ENCODE data around the gene CDT1.
"Not testable (repeated sequence)": the region's sequence is repeated elsewhere in the genome, so short reads cannot be mapped to it uniquely, and the experiment has no call there.

Gene CDT1

DNA sequence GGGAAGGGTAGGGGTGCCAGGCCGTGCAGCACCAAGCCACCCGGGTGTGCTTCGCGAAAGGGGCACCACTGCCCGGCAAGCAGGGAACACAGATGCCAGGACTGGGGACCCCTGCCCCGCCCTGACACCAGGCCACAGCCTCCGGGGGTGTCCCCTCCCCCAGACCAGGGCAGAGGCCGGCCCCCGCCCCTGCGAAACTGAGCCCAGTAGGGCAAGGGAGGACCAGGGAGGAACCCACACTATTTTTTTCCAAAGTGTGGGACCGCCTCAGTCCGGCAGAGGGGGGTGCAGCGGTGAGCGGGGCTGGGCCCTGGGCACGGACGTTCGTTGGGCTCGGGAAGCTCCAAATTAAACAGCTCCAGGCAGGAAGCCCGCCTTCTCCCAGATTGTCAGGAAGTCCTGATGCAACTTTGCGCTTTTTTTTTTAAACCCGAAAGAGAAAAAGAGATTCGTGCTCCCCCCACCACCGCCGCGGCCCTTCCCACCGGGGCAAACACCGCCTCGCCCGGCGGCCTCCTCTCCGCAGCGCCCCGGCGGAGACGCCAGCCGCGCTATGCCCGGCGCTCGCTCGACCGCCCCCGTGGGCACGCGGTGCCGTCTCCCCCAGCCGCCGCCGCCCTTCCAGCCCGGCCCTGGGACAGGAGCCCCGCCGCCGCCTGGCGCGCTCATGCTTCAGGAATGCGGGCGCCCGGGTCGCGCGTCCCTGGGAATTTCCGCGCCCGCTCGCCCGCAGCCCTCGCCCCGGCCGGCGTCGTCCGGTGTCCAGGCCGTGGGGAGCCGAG, 19.3 kb upstream of the CDT1 start:
- DNase-seq, result no peak

DNA sequence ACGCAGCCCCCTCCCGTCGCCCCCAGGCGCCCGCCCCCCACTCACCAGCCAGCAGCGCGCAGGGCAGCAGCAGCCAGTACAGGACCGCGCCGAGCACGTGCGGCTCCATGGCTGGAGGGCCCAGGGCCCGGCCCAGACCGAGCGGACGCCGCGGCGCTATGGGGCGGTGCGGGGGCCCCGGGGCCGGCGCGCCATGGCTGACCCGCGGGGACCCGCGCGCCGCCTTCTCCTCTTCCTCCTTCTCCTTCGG, 18.8 kb upstream of the CDT1 start:
- DNase-seq, result no peak

DNA sequence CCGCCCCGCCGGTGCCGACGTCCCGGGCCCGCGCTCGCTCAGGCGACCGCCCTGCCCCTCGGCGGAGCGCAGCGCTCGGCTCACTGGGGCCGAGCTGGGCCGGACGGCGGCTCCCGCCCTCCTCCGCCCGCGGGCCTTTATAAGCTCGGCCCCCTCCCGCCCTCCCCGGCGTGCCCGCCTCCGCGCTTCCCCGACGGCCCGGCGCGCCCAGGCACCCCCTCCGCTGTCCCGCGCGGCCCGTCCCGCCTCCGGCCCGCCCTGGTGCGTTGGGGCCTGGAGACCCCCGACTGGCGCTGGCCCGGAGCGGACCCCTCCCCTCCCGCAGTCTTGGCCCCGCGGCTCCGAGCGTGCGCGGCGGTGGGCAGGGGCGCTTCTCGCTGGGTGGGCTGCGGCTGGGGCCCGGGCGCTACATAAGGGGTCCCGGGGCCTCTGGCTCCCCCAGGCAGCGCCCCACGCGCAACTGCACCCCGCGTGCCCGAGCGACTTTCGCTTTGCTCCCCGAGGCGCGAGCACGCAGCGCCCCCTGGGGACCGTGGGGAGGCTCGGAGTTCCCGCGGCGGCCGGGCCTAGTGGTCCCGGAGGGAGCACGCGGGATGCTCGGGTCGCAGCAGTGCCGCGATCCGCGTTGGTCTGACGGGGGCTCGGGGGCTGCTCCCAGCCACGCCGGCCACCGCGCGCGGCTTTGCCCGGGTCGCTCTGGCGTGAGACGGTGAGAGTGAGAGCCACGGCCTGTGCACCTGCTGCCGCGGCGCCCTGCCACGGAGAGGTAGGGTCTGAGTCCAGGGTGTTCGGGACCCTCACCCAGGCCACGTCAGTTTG, 18.3 kb upstream of the CDT1 start, which contains the start of gene PIEZO1:
PIEZO1 (minus strand) TSS at position 115 of the 819 bp plus-strand sequence. CDS start 256 bp downstream, outside the sequence.
- peak; percentile 35 for DNase-seq

DNA sequence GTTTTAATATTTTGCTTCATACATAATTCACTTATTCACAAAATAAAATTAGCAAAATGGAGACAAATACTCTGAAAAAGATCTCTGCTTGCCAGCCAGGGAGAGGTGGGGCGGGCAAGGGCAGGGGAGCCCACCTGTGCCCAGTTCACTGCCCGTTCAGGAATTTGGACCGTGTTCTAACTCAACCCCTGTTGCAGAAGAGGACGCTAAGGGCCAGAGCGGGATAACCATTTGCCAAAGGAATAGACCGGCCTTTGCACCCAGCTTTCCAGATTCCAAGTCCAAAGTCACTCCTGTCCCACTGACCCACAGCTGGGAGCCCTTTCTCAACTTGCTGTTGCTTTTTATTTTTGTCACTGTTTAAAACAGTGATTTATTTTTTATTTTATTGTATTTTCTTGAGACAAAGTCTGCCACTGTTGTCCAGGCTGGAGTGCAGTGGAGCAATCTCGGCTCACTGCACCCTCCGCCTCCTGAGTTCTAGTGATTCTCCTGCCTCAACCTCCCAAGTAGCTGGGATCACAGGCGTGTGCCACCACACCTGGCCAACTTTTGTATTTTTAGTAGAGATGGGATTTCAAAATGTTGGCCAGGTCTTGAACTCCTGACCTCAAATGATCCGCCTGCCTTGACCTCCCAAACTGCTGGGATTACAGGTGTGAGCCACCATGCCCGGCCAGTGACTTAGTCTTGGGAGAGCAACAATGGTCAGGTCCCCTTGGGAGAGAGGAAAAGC, 15.8 kb upstream of the CDT1 start:
- no peak for DNase-seq

GRCh38 chr16:88788749-88789148, 14.8 kb upstream of the CDT1 start:
- not testable (repeated sequence) for DNase-seq

GRCh38 chr16:88789594-88789993, 14.0 kb upstream of the CDT1 start:
- DNase-seq, result no peak

GRCh38 chr16:88790312-88791211, 13.0 kb upstream of the CDT1 start:
- DNase-seq, result no peak

DNA sequence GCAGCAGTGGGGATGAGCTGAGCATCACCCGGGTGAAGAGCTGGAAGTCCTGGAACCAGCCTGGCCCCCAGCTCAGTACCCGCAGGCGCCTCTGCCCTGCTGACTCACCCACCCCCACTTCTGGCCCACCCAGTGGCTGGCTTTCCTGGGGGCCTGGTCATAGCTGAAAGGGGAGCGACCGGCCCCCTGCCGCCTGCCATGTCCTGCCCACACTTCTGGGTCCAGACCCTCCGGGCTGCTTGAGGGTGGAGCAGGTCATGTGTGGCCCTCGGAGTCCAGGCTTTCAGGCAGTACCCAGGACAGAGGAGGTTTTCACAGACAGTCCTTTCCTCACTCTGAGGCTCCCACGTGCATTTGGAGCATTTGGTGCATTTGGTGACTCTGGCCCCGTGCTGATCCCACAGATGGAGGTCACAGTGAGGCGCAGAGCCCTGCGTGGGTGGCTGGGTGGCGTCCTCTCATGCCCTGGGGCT, 11.5 kb upstream of the CDT1 start:
- no peak for DNase-seq

DNA sequence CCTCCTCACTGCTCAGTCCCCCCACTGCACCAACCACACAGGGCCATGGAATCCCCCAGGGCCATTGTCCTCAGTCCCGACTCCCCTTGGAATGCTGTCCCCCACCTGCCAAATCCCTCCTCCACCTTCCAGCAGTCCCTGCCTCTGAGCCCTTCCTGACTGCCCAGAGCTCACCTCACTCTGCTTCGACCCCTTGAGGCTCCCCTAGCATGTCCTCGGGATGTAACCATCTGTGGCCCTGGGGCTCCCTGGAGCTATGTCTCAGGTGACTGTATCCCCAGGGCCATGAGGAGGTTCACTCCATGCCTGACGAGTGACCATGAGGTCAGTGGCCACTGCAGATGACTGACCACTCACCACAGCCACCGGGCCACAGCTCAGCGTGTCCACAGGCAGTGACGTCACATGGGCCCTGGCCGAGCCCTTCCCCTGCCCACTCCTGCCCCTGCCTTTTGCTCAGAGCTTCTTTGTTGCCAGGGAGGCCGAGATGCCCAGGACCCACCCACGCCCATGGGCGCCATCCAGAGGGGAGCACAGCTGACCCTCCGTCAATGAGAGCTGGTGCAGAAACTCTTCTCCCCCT, 10.8 kb upstream of the CDT1 start:
- DNase-seq, result no peak

DNA sequence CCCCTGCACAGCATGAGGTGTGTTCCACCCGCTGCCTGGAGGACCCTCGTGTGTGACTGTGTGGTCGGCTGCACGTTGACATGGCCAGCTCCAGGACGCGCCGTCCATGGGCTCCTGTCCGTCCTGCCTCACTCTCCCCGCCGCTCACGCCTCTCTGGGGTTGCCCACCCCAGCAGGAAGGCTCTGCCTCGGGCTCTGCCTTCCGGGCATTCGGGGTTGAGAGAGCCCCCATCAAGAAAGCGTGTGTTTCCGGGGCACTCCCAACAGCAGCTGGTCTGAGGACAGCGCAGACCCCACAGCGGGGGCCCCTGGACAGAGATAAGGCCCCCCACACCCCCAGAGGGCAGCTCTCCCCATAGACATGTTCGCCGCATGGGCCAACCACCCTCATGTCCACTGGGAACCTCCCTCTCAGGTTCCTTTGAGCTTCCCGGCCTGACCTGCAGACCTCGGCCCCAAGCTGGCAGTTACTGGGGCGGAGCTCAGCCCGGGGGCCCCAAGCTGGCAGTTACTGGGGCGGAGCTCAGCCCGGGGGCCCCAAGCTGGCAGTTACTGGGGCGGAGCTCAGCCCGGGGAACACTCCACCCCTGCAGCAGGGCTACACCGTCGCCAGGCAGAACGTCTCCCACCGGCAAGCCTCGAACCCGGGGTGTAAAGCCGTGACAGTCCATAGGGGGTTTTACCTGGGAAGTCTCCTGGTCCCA, 10.2 kb upstream of the CDT1 start:
- no peak for DNase-seq

DNA sequence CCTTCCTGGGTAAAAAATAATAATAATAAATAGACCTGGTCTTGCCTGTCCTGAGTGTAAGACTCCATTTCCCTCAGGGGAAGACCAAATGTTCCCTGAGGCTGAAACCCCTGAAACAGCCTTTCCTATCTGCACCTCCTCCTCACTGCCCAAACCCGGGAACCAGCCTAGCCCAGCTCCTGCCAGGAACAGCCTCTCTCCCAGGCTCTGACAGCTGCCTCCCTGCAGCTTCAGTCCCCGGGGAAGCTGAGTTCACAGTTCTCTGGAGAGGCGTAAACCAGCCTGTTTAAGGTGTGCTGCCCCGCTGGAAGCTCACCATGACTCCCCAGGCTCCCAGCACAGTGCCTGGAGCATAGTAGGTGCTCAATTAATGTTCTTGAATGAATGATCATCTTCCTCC, 7.3 kb upstream of the CDT1 start:
- DNase-seq, result no peak

DNA sequence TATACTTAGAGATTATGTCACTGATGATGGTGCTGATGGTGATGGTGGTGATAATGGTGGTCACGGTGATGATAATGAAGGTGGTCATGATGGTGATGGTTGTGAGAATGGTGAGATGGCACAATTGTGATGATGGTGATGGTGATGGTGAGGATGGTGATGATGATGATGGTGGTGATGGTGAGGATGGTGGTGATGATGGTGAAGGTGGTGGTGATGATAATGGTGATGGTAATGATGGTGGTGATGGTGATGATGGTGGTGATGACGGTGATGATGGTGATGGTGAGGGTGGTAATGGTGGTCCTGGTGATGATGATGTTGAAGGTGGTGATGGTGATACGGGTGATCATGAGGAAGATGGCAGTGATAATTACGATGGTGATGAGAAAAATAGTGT, 5.5 kb upstream of the CDT1 start:
- DNase-seq, result no peak

- DNase-seq, result peak; percentile 80
Observed at GRCh38 chr16:88798772-88799455, 4.7 kb upstream of the CDT1 start.

DNA sequence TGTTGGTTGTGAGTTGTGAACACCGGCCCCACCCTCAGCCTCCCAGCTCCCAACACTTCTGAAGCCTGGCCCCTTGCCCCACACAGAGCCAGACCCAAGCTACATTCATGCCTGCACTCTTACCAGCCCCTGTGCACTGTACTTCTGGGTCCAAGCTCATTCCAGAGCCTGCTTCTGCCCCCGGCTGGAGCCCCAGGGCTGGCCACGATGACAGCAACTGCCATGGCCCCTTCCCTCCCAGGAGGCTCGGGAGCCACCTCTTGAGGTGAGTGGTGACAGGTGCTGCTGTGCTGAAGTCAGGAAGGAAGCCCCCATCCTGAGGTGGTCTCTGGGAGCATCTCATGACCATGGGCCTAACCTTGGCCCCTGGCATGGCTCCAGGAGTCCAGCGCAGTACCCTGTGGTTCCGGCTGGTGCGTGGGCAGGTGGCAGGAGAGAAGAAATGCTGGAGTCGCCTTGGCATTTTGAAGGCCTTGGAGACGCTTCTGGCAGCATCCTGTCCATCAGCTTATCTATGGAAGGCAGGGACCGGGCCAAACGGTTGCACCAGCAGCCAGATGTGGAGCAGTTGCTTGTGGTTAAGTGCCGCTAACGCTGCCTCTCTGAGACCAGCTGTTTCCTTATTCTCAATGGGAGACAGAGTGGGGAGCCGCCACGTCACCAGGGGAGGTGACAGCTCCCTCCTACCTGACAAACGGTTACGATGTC, 3.9 kb upstream of the CDT1 start:
- DNase-seq, result no peak

GRCh38 chr16:88800277-88800592, 3.4 kb upstream of the CDT1 start:
- no peak for DNase-seq

DNA sequence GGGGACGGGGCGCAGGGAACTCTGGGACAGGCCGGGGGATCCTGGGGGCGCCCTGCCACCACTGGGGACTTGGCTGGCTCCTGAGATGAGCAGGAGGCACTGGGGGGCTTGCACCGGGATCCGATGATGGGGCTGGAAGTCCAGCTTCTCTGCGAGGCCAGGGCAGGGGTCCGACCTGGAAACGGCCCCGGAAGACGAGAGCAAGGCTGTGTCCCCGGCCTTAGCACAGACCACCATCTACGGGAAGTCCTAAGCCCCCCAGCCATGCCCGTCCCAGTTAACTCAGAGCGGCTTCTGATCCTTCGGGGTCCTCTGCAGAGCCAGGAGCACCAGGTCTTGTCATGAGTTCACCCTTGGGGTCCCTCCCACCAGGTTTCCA, 573 bp downstream of the CDT1 start:
- DNase-seq, result no peak

DNA sequence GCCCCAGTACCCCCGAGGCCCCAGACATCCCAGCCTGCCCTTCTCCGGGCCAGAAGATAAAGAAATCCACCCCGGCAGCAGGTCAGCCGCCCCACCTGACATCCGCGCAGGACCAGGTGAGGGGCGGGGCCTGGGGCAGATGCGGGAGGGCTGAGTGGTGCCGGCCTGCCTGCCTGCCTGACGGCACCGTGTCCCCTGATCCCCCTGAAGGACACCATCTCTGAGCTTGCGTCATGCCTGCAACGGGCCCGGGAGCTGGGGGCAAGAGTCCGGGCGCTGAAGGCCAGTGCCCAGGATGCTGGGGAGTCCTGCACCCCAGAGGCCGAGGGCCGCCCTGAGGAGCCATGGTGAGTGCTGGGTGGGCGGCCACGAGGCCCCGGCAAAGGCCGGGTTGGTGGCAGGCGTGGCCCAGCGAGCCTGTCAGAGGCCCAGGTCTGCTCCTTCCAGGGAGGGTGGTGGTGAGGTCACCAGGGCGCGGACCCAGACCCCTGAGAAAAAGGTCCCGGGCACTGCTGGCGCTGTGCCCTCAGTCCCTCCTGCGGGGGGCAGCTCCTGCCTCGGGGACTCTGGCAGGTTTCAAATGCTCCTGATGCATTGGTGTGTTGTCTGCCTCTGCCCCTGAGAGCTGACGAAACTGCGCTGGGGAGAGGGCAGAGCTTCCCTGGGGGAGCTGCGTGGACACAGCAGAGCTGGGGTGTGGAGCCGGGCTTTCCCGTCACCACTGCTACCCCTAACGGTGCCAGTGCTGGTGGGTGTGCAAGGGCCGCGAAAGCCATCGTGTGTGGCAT, 1.2 kb downstream of the CDT1 start:
- DNase-seq, result no peak

DNA sequence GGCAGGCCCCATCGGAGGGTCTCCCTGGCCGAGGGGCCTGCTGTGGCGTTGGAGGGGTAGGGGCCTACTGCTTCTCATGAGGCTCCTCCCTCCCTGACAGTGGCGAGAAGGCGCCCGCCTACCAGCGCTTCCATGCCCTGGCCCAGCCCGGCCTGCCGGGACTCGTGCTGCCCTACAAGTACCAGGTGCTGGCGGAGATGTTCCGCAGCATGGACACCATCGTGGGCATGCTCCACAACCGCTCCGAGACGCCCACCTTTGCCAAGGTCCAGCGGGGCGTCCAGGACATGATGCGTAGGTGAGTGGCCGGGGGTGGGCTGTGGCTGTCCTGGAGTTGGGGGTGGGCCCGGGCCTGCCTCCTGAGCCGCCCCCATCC, 1.7 kb downstream of the CDT1 start:
- DNase-seq, result no peak

DNA sequence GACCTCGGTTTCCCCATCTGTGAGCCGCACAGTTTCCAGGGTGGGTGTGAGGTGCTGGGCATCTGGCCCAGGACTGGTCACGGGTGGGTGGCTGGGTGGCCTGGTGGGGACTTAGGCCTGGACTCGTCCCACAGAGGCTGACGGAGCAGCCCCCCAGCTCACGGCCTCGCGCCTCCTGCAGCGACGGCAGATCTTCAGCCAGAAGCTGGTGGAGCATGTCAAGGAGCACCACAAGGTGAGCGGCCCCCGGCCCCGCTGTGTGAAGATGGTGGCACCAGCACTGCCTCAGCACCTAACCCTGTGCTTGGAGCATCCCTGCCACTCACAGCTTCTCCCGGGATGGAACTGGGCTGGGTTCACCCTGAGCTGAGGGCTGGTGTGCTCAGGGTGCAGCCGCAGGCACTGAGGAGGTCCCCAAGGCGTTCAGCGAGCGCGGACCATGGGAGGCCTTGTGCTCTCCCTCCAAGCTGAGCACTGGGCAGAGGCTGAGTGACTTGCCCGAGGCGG, 2.4 kb downstream of the CDT1 start:
- no peak for DNase-seq

Measured in NCI-H1436 (cell line).